ENCODE results near the gene CALD1.

CALD1 gene

GRCh38 chr7:134772401-134772800 lies 7.0 kb upstream of the CALD1 start:
- no peaks in the 10 kb centered on the region for H3K4me1 Mint-ChIP-seq
- DNase-seq (no peak), ATAC-seq (no peak)
- H3K27me3 Mint-ChIP-seq: no peaks in the 10 kb centered on the region
- no peak overlapping the region for H3K4me3 Mint-ChIP-seq
- no peaks in the 10 kb centered on the region for H3K9me3 Mint-ChIP-seq
- no peaks in the 10 kb centered on the region for H3K36me3 Mint-ChIP-seq (ENCODE audit: low read depth)
- no peak overlapping the region for H3K27ac Mint-ChIP-seq

GRCh38 chr7:134773164-134773563 lies 6.3 kb upstream of the CALD1 start:
- Mint-ChIP-seq H3K9me3 (no peaks in the 10 kb centered on the region), H3K4me1 (no peaks in the 10 kb centered on the region), H3K4me3 (no peak overlapping the region), H3K36me3 (ENCODE audit: low read depth) (no peaks in the 10 kb centered on the region), H3K27me3 (no peaks in the 10 kb centered on the region), H3K27ac (no peak overlapping the region)
- ATAC-seq: no peak
- DNase-seq: no peak

GRCh38 chr7:134774119-134774518 lies 5.3 kb upstream of the CALD1 start:
- ATAC-seq: no peak
- Mint-ChIP-seq H3K4me1 (no peaks in the 10 kb centered on the region), H3K27me3 (no peaks in the 10 kb centered on the region), H3K9me3 (no peaks in the 10 kb centered on the region), H3K27ac (no peak overlapping the region), H3K36me3 (ENCODE audit: low read depth) (no peaks in the 10 kb centered on the region), H3K4me3 (no peak overlapping the region)
- DNase-seq: no peak

GRCh38 chr7:134777470-134777869 lies 2.0 kb upstream of the CALD1 start:
- no peak for DNase-seq
- H3K27me3 Mint-ChIP-seq: no peaks in the 10 kb centered on the region
- no peak overlapping the region for H3K27ac Mint-ChIP-seq
- H3K4me3 Mint-ChIP-seq: no peak overlapping the region
- H3K4me1 Mint-ChIP-seq: peaks cover 9% of the 10 kb centered on the region
- H3K36me3 Mint-ChIP-seq (ENCODE audit: low read depth): no peaks in the 10 kb centered on the region
- no peak for ATAC-seq
- H3K9me3 Mint-ChIP-seq: no peaks in the 10 kb centered on the region

- Mint-ChIP-seq H3K27ac (no peak overlapping the region), H3K9me3 (no peaks in the 10 kb centered on the region), H3K4me3 (no peak overlapping the region), H3K36me3 (ENCODE audit: low read depth) (no peaks in the 10 kb centered on the region), H3K27me3 (no peaks in the 10 kb centered on the region), H3K4me1 (peaks cover 9% of the 10 kb centered on the region)
- DNase-seq: no peak
- ATAC-seq: no peak
Measured at GRCh38 chr7:134777908-134778580, 1.4 kb upstream of the CALD1 start.

GRCh38 chr7:134779741-134780065 lies 269 bp downstream of the CALD1 start:
- Mint-ChIP-seq H3K4me3 (no peak overlapping the region), H3K27me3 (no peaks in the 10 kb centered on the region), H3K27ac (no peak overlapping the region), H3K4me1 (peaks cover 9% of the 10 kb centered on the region), H3K36me3 (ENCODE audit: low read depth) (no peaks in the 10 kb centered on the region), H3K9me3 (no peaks in the 10 kb centered on the region)
- DNase-seq (no peak), ATAC-seq (no peak)

- Mint-ChIP-seq H3K36me3 (ENCODE audit: low read depth) (no peaks in the 10 kb centered on the region), H3K9me3 (no peaks in the 10 kb centered on the region), H3K27ac (no peak overlapping the region), H3K4me1 (peaks cover 9% of the 10 kb centered on the region), H3K27me3 (no peaks in the 10 kb centered on the region), H3K4me3 (no peak overlapping the region)
- ATAC-seq (no peak), DNase-seq (no peak)
Measured at GRCh38 chr7:134780166-134780828, 863 bp downstream of the CALD1 start.

GRCh38 chr7:134781171-134781570 lies 1.7 kb downstream of the CALD1 start:
- Mint-ChIP-seq H3K4me3 (no peak overlapping the region), H3K27ac (no peak overlapping the region)
- no peak for DNase-seq

GRCh38 chr7:134782121-134782623 lies 2.7 kb downstream of the CALD1 start:
- no peaks in the 10 kb centered on the region for H3K27me3 Mint-ChIP-seq
- H3K36me3 Mint-ChIP-seq (ENCODE audit: low read depth): no peaks in the 10 kb centered on the region
- H3K27ac Mint-ChIP-seq: no peak overlapping the region
- H3K4me1 Mint-ChIP-seq: peaks cover 9% of the 10 kb centered on the region
- ATAC-seq (peak; percentile 68), DNase-seq (no peak)
- no peaks in the 10 kb centered on the region for H3K9me3 Mint-ChIP-seq
- H3K4me3 Mint-ChIP-seq: no peak overlapping the region

More at GRCh38 chr7:134781171-134781570, 1.7 kb downstream of the CALD1 start:
- H3K36me3 Mint-ChIP-seq (ENCODE audit: low read depth): no peaks in the 10 kb centered on the region
- H3K4me1 Mint-ChIP-seq: peaks cover 9% of the 10 kb centered on the region
- no peak for ATAC-seq
- no peaks in the 10 kb centered on the region for H3K27me3 Mint-ChIP-seq
- H3K9me3 Mint-ChIP-seq: no peaks in the 10 kb centered on the region

GRCh38 chr7:134783294-134784069 lies 4.0 kb downstream of the CALD1 start:
- Mint-ChIP-seq H3K36me3 (ENCODE audit: low read depth) (no peaks in the 10 kb centered on the region), H3K9me3 (no peaks in the 10 kb centered on the region), H3K27ac (no peak overlapping the region), H3K4me3 (no peak overlapping the region), H3K4me1 (peaks cover 9% of the 10 kb centered on the region), H3K27me3 (no peaks in the 10 kb centered on the region)
- ATAC-seq: no peak
- no peak for DNase-seq

GRCh38 chr7:134784251-134785049 lies 5.0 kb downstream of the CALD1 start:
- no peaks in the 10 kb centered on the region for H3K9me3 Mint-ChIP-seq
- no peak overlapping the region for H3K4me3 Mint-ChIP-seq
- H3K36me3 Mint-ChIP-seq (ENCODE audit: low read depth): no peaks in the 10 kb centered on the region
- no peak for DNase-seq
- H3K4me1 Mint-ChIP-seq: peaks cover 9% of the 10 kb centered on the region
- H3K27ac Mint-ChIP-seq: no peak overlapping the region
- no peaks in the 10 kb centered on the region for H3K27me3 Mint-ChIP-seq
- ATAC-seq: no peak

- H3K9me3 Mint-ChIP-seq: no peaks in the 10 kb centered on the region
Measured at GRCh38 chr7:134785842-134786241, 6.4 kb downstream of the CALD1 start.

GRCh38 chr7:134787064-134787463 lies 7.6 kb downstream of the CALD1 start:
- Mint-ChIP-seq H3K27me3 (no peaks in the 10 kb centered on the region), H3K4me1 (peaks cover 3% of the 10 kb centered on the region), H3K4me3 (no peak overlapping the region), H3K27ac (no peak overlapping the region), H3K9me3 (peaks cover 5% of the 10 kb centered on the region), H3K36me3 (ENCODE audit: low read depth) (no peaks in the 10 kb centered on the region)
- DNase-seq (no peak), ATAC-seq (no peak)

More at GRCh38 chr7:134785842-134786241, 6.4 kb downstream of the CALD1 start:
- peaks cover 9% of the 10 kb centered on the region for H3K4me1 Mint-ChIP-seq
- no peaks in the 10 kb centered on the region for H3K27me3 Mint-ChIP-seq
- H3K27ac Mint-ChIP-seq: no peak overlapping the region
- ATAC-seq: no peak
- DNase-seq: no peak
- no peaks in the 10 kb centered on the region for H3K36me3 Mint-ChIP-seq (ENCODE audit: low read depth)
- no peak overlapping the region for H3K4me3 Mint-ChIP-seq

- ATAC-seq (no peak), DNase-seq (no peak)
- Mint-ChIP-seq H3K4me3 (no peak overlapping the region), H3K9me3 (peaks cover 5% of the 10 kb centered on the region), H3K27me3 (no peaks in the 10 kb centered on the region), H3K4me1 (no peaks in the 10 kb centered on the region), H3K36me3 (ENCODE audit: low read depth) (no peaks in the 10 kb centered on the region), H3K27ac (no peak overlapping the region)
Measured at GRCh38 chr7:134787720-134788119, 8.3 kb downstream of the CALD1 start.

Data from activated naive CD8-positive, alpha-beta T cell treated with anti-CD3 and anti-CD28 coated beads, Interleukin-2, amount 50 U/mL, for 24 hours (primary cell).